Measurements from ENCODE around the gene LYRM9.
"Not testable (repeated sequence)": the region's sequence is repeated elsewhere in the genome, so short reads cannot be mapped to it uniquely, and the experiment has no call there.

Gene LYRM9

DNA sequence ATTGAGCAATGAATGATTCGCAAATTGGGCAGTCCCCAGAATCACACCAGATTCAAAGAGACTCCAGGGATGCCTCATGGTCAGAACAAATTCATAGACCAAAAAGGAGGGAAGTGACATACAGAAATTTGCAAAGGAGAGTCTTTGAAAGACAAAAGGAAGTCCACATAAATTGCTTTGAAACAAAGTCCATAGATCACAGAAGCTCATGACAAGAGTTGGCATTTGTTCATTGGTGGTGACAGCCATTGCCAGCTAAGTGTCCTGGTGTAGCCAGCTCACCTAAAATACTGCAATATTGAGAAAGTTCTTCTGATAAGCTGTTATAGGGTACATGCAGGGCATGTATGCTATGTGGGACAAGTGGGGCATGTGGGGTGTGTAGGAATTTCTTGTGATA lies 55.4 kb downstream of the LYRM9 start:
- DNase-seq: not testable (repeated sequence)

GRCh38 chr17:27836651-27837050 lies 56.5 kb downstream of the LYRM9 start:
- DNase-seq: no peak

DNA sequence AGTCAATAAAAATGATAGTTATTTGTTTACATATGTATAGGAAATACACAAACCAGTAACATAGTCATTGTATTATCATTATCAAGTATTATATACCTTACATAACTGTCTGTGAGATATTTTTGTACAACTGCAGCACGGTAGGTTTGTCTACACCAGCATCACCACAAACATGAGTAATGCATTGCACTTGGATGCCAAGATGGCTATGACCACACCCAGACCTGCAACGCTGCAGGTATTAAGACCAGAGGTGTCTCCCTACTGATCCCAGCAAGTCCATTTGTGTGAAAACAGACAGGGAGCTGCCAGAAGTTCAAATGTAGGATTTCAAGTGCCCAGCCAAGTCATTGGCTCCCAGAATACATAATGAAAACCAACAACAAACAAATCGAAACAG lies 58.6 kb downstream of the LYRM9 start:
- no peak for DNase-seq

DNA sequence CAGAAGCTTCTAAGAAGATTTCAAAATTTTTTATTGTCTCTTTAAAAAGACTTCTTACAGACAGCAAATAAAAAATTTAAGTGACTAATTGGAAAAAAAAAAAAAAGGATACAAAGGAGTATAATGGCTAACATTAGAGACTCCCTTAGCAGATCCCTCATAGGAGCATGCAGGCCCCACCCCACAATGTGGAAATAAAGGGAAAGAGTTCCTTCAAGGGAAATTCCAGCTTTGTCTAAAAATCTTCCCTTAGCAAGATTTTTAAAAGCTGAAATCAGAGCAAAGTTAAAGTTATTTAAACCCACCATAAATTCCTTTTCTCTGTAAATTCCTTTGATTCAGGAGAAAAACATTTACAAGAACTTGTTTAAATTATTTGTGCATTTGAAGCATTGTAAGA lies 60.3 kb downstream of the LYRM9 start:
- DNase-seq: no peak

GRCh38 chr17:27829888-27830287 lies 63.3 kb downstream of the LYRM9 start:
- DNase-seq: not testable (repeated sequence)

GRCh38 chr17:27829143-27829711 lies 63.9 kb downstream of the LYRM9 start:
- not testable (repeated sequence) for DNase-seq

All from amniotic stem cell (primary cell).